Measurements from ENCODE around the gene CDC42SE2.

The CDC42SE2 gene

GRCh38 chr5:131281868-131282234 lies 18.0 kb downstream of the CDC42SE2 start:
- DNase-seq (ENCODE audit: low read depth): no peak
- no peak overlapping the region for H3K4me3 ChIP-seq (ENCODE audit: low read depth, low read length)
- TF ChIP-seq CTCF (conservative IDR thresholded peaks at IDR 0.05; ENCODE audit: low read depth, low read length): no peak

- H3K4me3 ChIP-seq (ENCODE audit: low read depth, low read length): no peak overlapping the region
- TF ChIP-seq CTCF (conservative IDR thresholded peaks at IDR 0.05; ENCODE audit: low read depth, low read length): no peak
Measured at GRCh38 chr5:131282235-131282634, 18.4 kb downstream of the CDC42SE2 start.

GRCh38 chr5:131285703-131286399 lies 22.0 kb downstream of the CDC42SE2 start:
- DNase-seq (ENCODE audit: low read depth): no peak
- no peak overlapping the region for H3K4me3 ChIP-seq (ENCODE audit: low read depth, low read length)
- no peak for TF ChIP-seq CTCF (conservative IDR thresholded peaks at IDR 0.05; ENCODE audit: low read depth, low read length)

More at GRCh38 chr5:131282235-131282634, 18.4 kb downstream of the CDC42SE2 start:
- no peak for DNase-seq (ENCODE audit: low read depth)

- DNase-seq (ENCODE audit: low read depth): no peak
Measured at GRCh38 chr5:131286400-131286715, 22.5 kb downstream of the CDC42SE2 start.

GRCh38 chr5:131288328-131288727 lies 24.5 kb downstream of the CDC42SE2 start:
- no peak for TF ChIP-seq CTCF (conservative IDR thresholded peaks at IDR 0.05; ENCODE audit: low read depth, low read length)
- no peak overlapping the region for H3K4me3 ChIP-seq (ENCODE audit: low read depth, low read length)

More at GRCh38 chr5:131286400-131286715, 22.5 kb downstream of the CDC42SE2 start:
- TF ChIP-seq CTCF (conservative IDR thresholded peaks at IDR 0.05; ENCODE audit: low read depth, low read length): no peak
- no peak overlapping the region for H3K4me3 ChIP-seq (ENCODE audit: low read depth, low read length)

GRCh38 chr5:131289738-131290137 lies 25.9 kb downstream of the CDC42SE2 start:
- H3K4me3 ChIP-seq (ENCODE audit: low read depth, low read length): no peak overlapping the region
- no peak for DNase-seq (ENCODE audit: low read depth)
- no peak for TF ChIP-seq CTCF (conservative IDR thresholded peaks at IDR 0.05; ENCODE audit: low read depth, low read length)

More at GRCh38 chr5:131288328-131288727, 24.5 kb downstream of the CDC42SE2 start:
- no peak for DNase-seq (ENCODE audit: low read depth)

- no peak overlapping the region for H3K4me3 ChIP-seq (ENCODE audit: low read depth, low read length)
- no peak for DNase-seq (ENCODE audit: low read depth)
- no peak for TF ChIP-seq CTCF (conservative IDR thresholded peaks at IDR 0.05; ENCODE audit: low read depth, low read length)
Measured at GRCh38 chr5:131296213-131296672, 32.4 kb downstream of the CDC42SE2 start.

Data from choroid plexus epithelial cell (primary cell).